ENCODE data around the gene FKBP6.
"Not testable (repeated sequence)": the region's sequence is repeated elsewhere in the genome, so short reads cannot be mapped to it uniquely, and the experiment has no call there.

The FKBP6 gene

GRCh38 chr7:73395538-73396503 lies 67.9 kb downstream of the FKBP6 start:
- no peaks in the 10 kb centered on the region for H3K36me3 ChIP-seq (ENCODE audit: control insufficient read depth, insufficient read depth, low read length)
- TF ChIP-seq CTCF (IDR thresholded peaks at IDR 0.05; ENCODE audit: insufficient read depth, low read length, poor library complexity, severe bottlenecking), result no peak
- no peak overlapping the region for H3K4me3 ChIP-seq (replicated peaks; ENCODE audit: low read depth, low read length)
- no peaks in the 10 kb centered on the region; the same call in none of the 2 replicates for H3K27me3 ChIP-seq (replicated peaks; ENCODE audit: control insufficient read depth, insufficient read depth, low read length)
- no peak for DNase-seq (ENCODE audit: extremely low read depth, insufficient read length)

- no peaks in the 10 kb centered on the region; the same call in 1 of the 2 replicates for H3K27me3 ChIP-seq (replicated peaks; ENCODE audit: control insufficient read depth, insufficient read depth, low read length)
- no peak for DNase-seq (ENCODE audit: extremely low read depth, insufficient read length)
- H3K36me3 ChIP-seq (ENCODE audit: control insufficient read depth, insufficient read depth, low read length), result no peaks in the 10 kb centered on the region
- H3K4me3 ChIP-seq (replicated peaks; ENCODE audit: low read depth, low read length), result no peak overlapping the region
- no peak for TF ChIP-seq CTCF (IDR thresholded peaks at IDR 0.05; ENCODE audit: insufficient read depth, low read length, poor library complexity, severe bottlenecking)
Observed at GRCh38 chr7:73397521-73398281, 69.7 kb downstream of the FKBP6 start.

- DNase-seq (ENCODE audit: extremely low read depth, insufficient read length); H3K36me3 ChIP-seq (ENCODE audit: control insufficient read depth, insufficient read depth, low read length): not testable (repeated sequence)
Observed at GRCh38 chr7:73399185-73400050, 71.5 kb downstream of the FKBP6 start.

GRCh38 chr7:73404860-73405259 lies 76.9 kb downstream of the FKBP6 start:
- H3K36me3 ChIP-seq (ENCODE audit: control insufficient read depth, insufficient read depth, low read length); DNase-seq (ENCODE audit: extremely low read depth, insufficient read length); H3K4me3 ChIP-seq (replicated peaks; ENCODE audit: low read depth, low read length); H3K27me3 ChIP-seq (replicated peaks; ENCODE audit: control insufficient read depth, insufficient read depth, low read length): not testable (repeated sequence)

More at GRCh38 chr7:73399185-73400050, 71.5 kb downstream of the FKBP6 start:
- not testable (repeated sequence) for H3K27me3 ChIP-seq (replicated peaks; ENCODE audit: control insufficient read depth, insufficient read depth, low read length); H3K4me3 ChIP-seq (replicated peaks; ENCODE audit: low read depth, low read length)

Data from GM06990 (cell line).